Adrenal gland (tissue), 12 donors: ENCODE results near the gene GAK. TPM values are rescaled to one million over a fixed set of nuclear protein-coding genes. Genes with fewer than 3 reads are reported as not detected.

Experiments
- DNase-seq, 7 donors: peaks; one replicate each; pipeline ENCODE4 v3.0.0-alpha.2; 2019 to 2020
- H3K27ac ChIP-seq, 5 donors: fragments of 200-600 bp; sonication (generic) in 4 of 5; 1 replicate in 3 of 5; 2 replicates in 2 of 5; pipeline versions ENCODE4 v1.5.1 to v1.8.0; 2016 to 2020; ENCODE audit warnings: mild to moderate bottlenecking in 1 of 5
- H3K27me3 ChIP-seq: fragments of 200-600 bp; 2 replicates; pipeline ENCODE4 v1.8.0; 2021
- H3K36me3 ChIP-seq, 2 donors: fragments of 200-600 bp; replicated peaks in 1 of 2; 1 replicate in 1 of 2; 2 replicates in 1 of 2; pipeline versions ENCODE4 v1.5.1 to v1.8.0; 2018 to 2022
- H3K4me1 ChIP-seq, 2 donors: fragments of 200-600 bp; replicated peaks in 1 of 2; 1 replicate in 1 of 2; 2 replicates in 1 of 2; pipeline versions ENCODE4 v1.5.1 to v1.8.0; 2018 to 2021
- H3K4me3 ChIP-seq, 4 donors: fragments of 200-600 bp; sonication (generic) in 3 of 4; one replicate each; pipeline ENCODE4 v1.5.1; 2016 to 2018
- H3K9me3 ChIP-seq, 3 donors: fragments of 200-600 bp; sonication (generic) in 1 of 3; replicated peaks in 1 of 3; 1 replicate in 2 of 3; 2 replicates in 1 of 3; pipeline versions ENCODE4 v1.5.1 to v1.8.0; 2016 to 2021
- CTCF ChIP-seq, 6 experiments: fragments of 450-650 bp in 4 of 6; fragments of 200-600 bp in 2 of 6; sonication (generic) in 1 of 6; IDR thresholded peaks; 1 replicate in 5 of 6; 2 replicates in 1 of 6; pipeline versions ENCODE4 v1.5.1 to v1.8.0; 2016 to 2021; ENCODE audit warnings: antibody characterized with exemption in 6 of 6, mild to moderate bottlenecking in 2 of 6, moderate library complexity in 1 of 6
- POLR2A ChIP-seq, 2 donors: fragments of 450-650 bp; IDR thresholded peaks; one replicate each; pipeline ENCODE4 v1.6.1; 2017; ENCODE audit warnings: antibody characterized with exemption in 2 of 2, mild to moderate bottlenecking in 2 of 2, moderate library complexity in 1 of 2
- WGBS, 4 donors: extraction: QIAGEN DNeasy Blood & Tissue Kit in 2 of 4; methylation state at CpG; one replicate each; pipeline versions ENCODE4 v1.1.5 to v1.1.7; 2013 to 2017; 5-methylcytosine and 5-hydroxymethylcytosine counted together
- intact Hi-C, 2 donors: fragments of 100-400 bp; cut with DNase I; formaldehyde crosslinking; loops; one replicate each; pipeline versions ENCODE4 v1.14.1 to v1.15.0; 2022 to 2023
- polyA plus RNA-seq, 3 donors: library from polyadenylated mRNA; stranded (reverse); fragments of 200-250 nt in 2 of 3; fragments of 350-450 nt in 1 of 3; fragmentation: Illumina TruSeq in 1 of 3; extraction: RNeasy Lipid Tissue Mini Kit (QIAGEN cat#74804) in 1 of 3; gene quantifications; one replicate each; pipeline ENCODE4 v1.2.3, GENCODE V29; 2013 to 2014
- total RNA-seq, 9 donors: library from RNA; depleted of rRNA in 4 of 9; stranded (reverse); fragments of >200 nt in 4 of 9; fragments of 120-200 nt in 1 of 9; fragmentation: NEBNext Ultra II Directional in 1 of 9; extraction: Animal tissue kit (Norgen Biotek cat#: 25700) in 1 of 9; gene quantifications; one replicate each; pipeline versions ENCODE4 v1.1.0 to v1.2.4, GENCODE V29; 2013 to 2023
- donor health status: healthy with polysubstance abuse.
- donor health status: Bipolar disorder and iron deficiency.
- donor health status: DM: yes; HTN: yes; CAD: no.
- donor health status: DM: no; HTN: no; CAD: no.
- donor health status: DM: no; HTN: no; CAD: no.
- donor health status: DM: yes; HTN: yes; CAD: no.

GAK gene
- total and polyA plus RNA-seq, 12 donors: 39.0 to 381 (median 132) TPM

GRCh38 chr4:952881-953573 lies 20.9 kb upstream of the GAK start:
- H3K36me3 ChIP-seq: no peaks in the 10 kb centered on the region
- peak in 2 of 7 donors; percentile 3 to 16 for DNase-seq

GRCh38 chr4:951594-952468 lies 19.7 kb upstream of the GAK start:
- intact Hi-C loops: loop anchor here in 1 of 2 donors (10.0 kb wide), 1 partner anchor 67 kb away; no protein-coding TSS in a partner anchor
- Histone ChIP-seq H3K36me3 (no peaks in the 10 kb centered on the region), H3K27ac (no peak overlapping the region), H3K4me1 (peaks cover 0 to 3% of the 10 kb centered on the region in 2 donors), H3K27me3 (no peaks in the 10 kb centered on the region), H3K4me3 (no peak overlapping the region), H3K9me3 (no peaks in the 10 kb centered on the region)
- peak in 1 of 7 donors; percentile 8 for DNase-seq
- 89 to 91% (median 90%) methylated on average over 10 to 23 of the region's 23 CpGs for WGBS, 4 donors
- TF ChIP-seq CTCF (IDR thresholded peaks at IDR 0.05) (no peak), POLR2A (IDR thresholded peaks at IDR 0.05) (no peak)

More at GRCh38 chr4:952881-953573, 20.9 kb upstream of the GAK start:
- no peaks in the 10 kb centered on the region for H3K27me3 ChIP-seq
- H3K9me3 ChIP-seq: no peaks in the 10 kb centered on the region
- no peak overlapping the region for H3K27ac ChIP-seq
- WGBS, 4 donors: 91 to 95% (median 94%) methylated on average over 6 to 28 of the region's 28 CpGs
- H3K4me1 ChIP-seq: peaks cover 0 to 2% of the 10 kb centered on the region in 2 donors
- intact Hi-C loops: loop anchor here in 1 of 2 donors (10.0 kb wide), 1 partner anchor 68 kb away; no protein-coding TSS in a partner anchor
- TF ChIP-seq CTCF (IDR thresholded peaks at IDR 0.05) (no peak), POLR2A (IDR thresholded peaks at IDR 0.05) (no peak)
- no peak overlapping the region for H3K4me3 ChIP-seq

- Histone ChIP-seq H3K36me3 (no peaks in the 10 kb centered on the region), H3K27ac (no peak overlapping the region), H3K4me1 (peaks cover 0 to 3% of the 10 kb centered on the region in 2 donors), H3K4me3 (no peak overlapping the region), H3K9me3 (no peaks in the 10 kb centered on the region), H3K27me3 (no peaks in the 10 kb centered on the region)
- 82 to 85% (median 83%) methylated on average over 5 to 7 of the region's 7 CpGs for WGBS, 4 donors
- peak in 1 of 7 donors; percentile 13 for DNase-seq
- intact Hi-C loops: loop anchor here in 1 of 2 donors (10.0 kb wide), 1 partner anchor 66 kb away; no protein-coding TSS in a partner anchor
- TF ChIP-seq POLR2A (IDR thresholded peaks at IDR 0.05) (no peak), CTCF (IDR thresholded peaks at IDR 0.05) (no peak)
These were observed 19.1 kb upstream of the GAK start for GRCh38 chr4:951186-951585.
